Iris pigment epithelial cell (primary cell): ENCODE data around the gene TTLL11.
A peak's percentile ranks its signal among the peaks of the same experiment; 100 is the strongest.
"Not testable (repeated sequence)": the region's sequence is repeated elsewhere in the genome, so short reads cannot be mapped to it uniquely, and the experiment has no call there.

Source experiments
- DNase-seq: peaks from one replicate; pipeline ENCODE4 v3.0.0-alpha.2; 2011; ENCODE audit warnings: low read depth

TTLL11 gene

GRCh38 chr9:122125158-122125508, 32.0 kb upstream of the TTLL11 start:
- DNase-seq, result peak; percentile 72

- DNase-seq, result no peak
Observed at GRCh38 chr9:122124528-122124927, 31.4 kb upstream of the TTLL11 start.

GRCh38 chr9:122124048-122124447, 30.9 kb upstream of the TTLL11 start:
- no peak for DNase-seq

GRCh38 chr9:122122903-122123632, 30.0 kb upstream of the TTLL11 start:
- peak; percentile 60 for DNase-seq

GRCh38 chr9:122122468-122122867, 29.4 kb upstream of the TTLL11 start:
- DNase-seq, result no peak

- DNase-seq, result no peak
Observed at GRCh38 chr9:122121931-122122330, 28.8 kb upstream of the TTLL11 start.

- DNase-seq, result no peak
Observed at GRCh38 chr9:122121391-122121790, 28.3 kb upstream of the TTLL11 start.

GRCh38 chr9:122120316-122121071, 27.4 kb upstream of the TTLL11 start:
- no peak for DNase-seq

GRCh38 chr9:122119721-122120120, 26.6 kb upstream of the TTLL11 start:
- DNase-seq, result no peak

- DNase-seq, result no peak
Observed at GRCh38 chr9:122119166-122119521, 26.0 kb upstream of the TTLL11 start.

- no peak for DNase-seq
Observed at GRCh38 chr9:122118343-122119165, 25.4 kb upstream of the TTLL11 start.

- not testable (repeated sequence) for DNase-seq
Observed at GRCh38 chr9:122117241-122117640, 24.1 kb upstream of the TTLL11 start.

- no peak for DNase-seq
Observed at GRCh38 chr9:122116448-122117173, 23.5 kb upstream of the TTLL11 start.

GRCh38 chr9:122116040-122116439, 22.9 kb upstream of the TTLL11 start:
- no peak for DNase-seq

GRCh38 chr9:122115176-122116035, 22.3 kb upstream of the TTLL11 start:
- DNase-seq, result no peak

GRCh38 chr9:122113574-122113973, 20.5 kb upstream of the TTLL11 start:
- no peak for DNase-seq

GRCh38 chr9:122112238-122112637, 19.1 kb upstream of the TTLL11 start:
- no peak for DNase-seq

GRCh38 chr9:122111413-122112085, 18.4 kb upstream of the TTLL11 start:
- no peak for DNase-seq

- no peak for DNase-seq
Observed at GRCh38 chr9:122110100-122110833, 17.2 kb upstream of the TTLL11 start.
